H1 (cell line): ENCODE results near the gene TERB1. TPM values are rescaled to one million over a fixed set of nuclear protein-coding genes. Genes with fewer than 3 reads are reported as not detected.

Experiments used
- CTCF ChIA-PET: fragments of 300-600 bp; sonication (Branson Sonifier 250); formaldehyde crosslinking; loops from one replicate; lab custom pipeline; 2021; ENCODE audit not compliant: partially characterized antibody; lab: Charles Lee
- POLR2A ChIA-PET: fragments of 300-600 bp; sonication (Branson Sonifier 250); formaldehyde crosslinking; loops from one replicate; lab custom pipeline; 2021; ENCODE audit warnings: inconsistent platforms; ENCODE audit not compliant: partially characterized antibody; lab: Charles Lee
- DNase-seq, 2 experiments: peaks; one replicate each; pipeline versions ENCODE4 v3.0.0 to v3.0.0-alpha.2; 2010 to 2022; ENCODE audit warnings: low spot score in 2 of 2, low read depth in 1 of 2, mixed read lengths in 1 of 2
- FAIRE-seq: peaks from 2 replicates; lab custom pipeline; 2011; peaks lifted over from hg19 to GRCh38; lab: Jason Lieb, UNC
- H2AFZ ChIP-seq: 2 replicates; pipeline ENCODE4 v1.8.1; 2012; ENCODE audit warnings: low read length, inconsistent platforms
- H2AK5ac ChIP-seq: 2 replicates; pipeline ENCODE4 v1.6.1; 2013; ENCODE audit warnings: low read depth, low read length
- H2BK120ac ChIP-seq: replicated peaks from 2 replicates; pipeline ENCODE3; 2013; ENCODE audit warnings: low read depth, low read length, inconsistent platforms
- H2BK12ac ChIP-seq: 2 replicates; pipeline ENCODE4 v1.6.1; 2013; ENCODE audit warnings: low read depth, low read length
- H2BK15ac ChIP-seq: 2 replicates; pipeline ENCODE4 v1.6.1; 2013; ENCODE audit warnings: low read length
- H2BK20ac ChIP-seq: 2 replicates; pipeline ENCODE4 v1.6.1; 2013; ENCODE audit warnings: low read length
- H2BK5ac ChIP-seq: 2 replicates; pipeline ENCODE4 v1.6.1; 2013; ENCODE audit warnings: low read depth, low read length
- H3K14ac ChIP-seq: 2 replicates; pipeline ENCODE4 v1.6.1; 2013; ENCODE audit warnings: inconsistent platforms; ENCODE audit not compliant: insufficient read length
- H3K18ac ChIP-seq: 2 replicates; pipeline ENCODE4 v1.6.1; 2013; ENCODE audit warnings: low read length; ENCODE audit errors: extremely low read depth
- H3K23ac ChIP-seq: 2 replicates; pipeline ENCODE4 v1.6.1; 2013; ENCODE audit warnings: inconsistent platforms; ENCODE audit not compliant: insufficient read length
- H3K23me2 ChIP-seq: 2 replicates; pipeline ENCODE4 v1.6.1; 2013; ENCODE audit warnings: low read depth, low read length
- H3K27ac ChIP-seq: 2 replicates; pipeline ENCODE4 v1.6.1; 2011; ENCODE audit warnings: low read depth, low read length, inconsistent platforms
- H3K27me3 ChIP-seq, 4 experiments: replicated peaks in 1 of 4; 1 replicate in 1 of 4; 2 replicates in 3 of 4; pipeline versions ENCODE4 v1.6.1 to v1.8.1; 2011 to 2013; ENCODE audit warnings: low read length in 3 of 4, mild to moderate bottlenecking in 3 of 4, inconsistent platforms in 2 of 4, mixed read lengths in 2 of 4, moderate library complexity in 1 of 4; ENCODE audit not compliant: control insufficient read depth in 3 of 4, insufficient read depth in 3 of 4; ENCODE audit errors: extremely low read depth in 1 of 4
- H3K36me3 ChIP-seq, 4 experiments: 2 replicates each; pipeline versions ENCODE4 v1.6.1 to v1.8.1; 2011 to 2013; ENCODE audit warnings: mild to moderate bottlenecking in 4 of 4, low read length in 3 of 4, moderate library complexity in 2 of 4, control low read depth in 1 of 4, inconsistent platforms in 1 of 4; ENCODE audit not compliant: insufficient read depth in 4 of 4, control insufficient read depth in 2 of 4
- H3K4ac ChIP-seq: replicated peaks from 2 replicates; pipeline ENCODE3; 2013; ENCODE audit warnings: low read length, low read depth, mixed read lengths, inconsistent platforms; ENCODE audit not compliant: insufficient read length
- H3K4me1 ChIP-seq, 4 experiments: replicated peaks in 1 of 4; 1 replicate in 1 of 4; 2 replicates in 3 of 4; pipeline versions ENCODE4 v1.6.1 to v1.8.1; 2011 to 2013; ENCODE audit warnings: low read length in 3 of 4, inconsistent platforms in 2 of 4, mixed read lengths in 1 of 4; ENCODE audit not compliant: insufficient read depth in 4 of 4, control insufficient read depth in 3 of 4
- H3K4me2 ChIP-seq, 2 experiments: 2 replicates each; pipeline versions ENCODE4 v1.6.1 to v1.8.1; 2011 to 2013; ENCODE audit warnings: low read depth in 2 of 2, low read length in 2 of 2, control low read depth in 1 of 2, inconsistent platforms in 1 of 2, mild to moderate bottlenecking in 1 of 2; ENCODE audit not compliant: insufficient read depth in 1 of 2
- H3K4me3 ChIP-seq, 4 experiments: fragments of 200-600, 300-600 bp in 1 of 4; sonication (generic), shearing (Covaris generic), sonication (Bioruptor Twin) in 1 of 4; 2 replicates each; pipeline versions ENCODE4 v1.5.1 to v1.8.1; 2011 to 2016; ENCODE audit warnings: low read length in 4 of 4, low read depth in 3 of 4, control low read depth in 2 of 4, inconsistent platforms in 2 of 4, mild to moderate bottlenecking in 2 of 4, mixed read lengths in 1 of 4, moderate library complexity in 1 of 4; ENCODE audit not compliant: insufficient read depth in 2 of 4; ENCODE audit errors: extremely low read depth in 1 of 4
- H3K56ac ChIP-seq: replicated peaks from 2 replicates; pipeline ENCODE3; 2013; ENCODE audit warnings: low read depth, mild to moderate bottlenecking, mixed read lengths, low read length, inconsistent platforms; ENCODE audit not compliant: insufficient read length
- H3K79me1 ChIP-seq: 2 replicates; pipeline ENCODE4 v1.6.1; 2013; ENCODE audit warnings: low read depth, low read length, control low read depth
- H3K79me2 ChIP-seq, 2 experiments: 2 replicates each; pipeline versions ENCODE4 v1.6.1 to v1.8.1; 2012 to 2013; ENCODE audit warnings: low read length in 2 of 2, mild to moderate bottlenecking in 2 of 2, inconsistent platforms in 1 of 2; ENCODE audit not compliant: insufficient read depth in 2 of 2, control insufficient read depth in 1 of 2
- H3K9ac ChIP-seq, 4 experiments: replicated peaks in 1 of 4; 1 replicate in 1 of 4; 2 replicates in 3 of 4; pipeline versions ENCODE4 v1.6.1 to v1.8.1; 2011 to 2013; ENCODE audit warnings: low read depth in 3 of 4, low read length in 3 of 4, control low read depth in 2 of 4, mild to moderate bottlenecking in 2 of 4, moderate library complexity in 2 of 4, inconsistent platforms in 1 of 4; ENCODE audit errors: extremely low read depth in 1 of 4
- H3K9me3 ChIP-seq, 2 experiments: 2 replicates each; pipeline versions ENCODE4 v1.6.1 to v1.8.1; 2012 to 2013; ENCODE audit warnings: mild to moderate bottlenecking in 2 of 2, moderate library complexity in 2 of 2, control low read depth in 1 of 2, inconsistent platforms in 1 of 2, low read depth in 1 of 2, low read length in 1 of 2, mixed read lengths in 1 of 2; ENCODE audit not compliant: insufficient read depth in 2 of 2
- H4K20me1 ChIP-seq, 2 experiments: replicated peaks in 1 of 2; 2 replicates each; pipeline versions ENCODE3 to v1.8.1; 2011 to 2013; ENCODE audit warnings: inconsistent platforms in 2 of 2, low read length in 2 of 2, mild to moderate bottlenecking in 1 of 2; ENCODE audit not compliant: insufficient read depth in 2 of 2, control insufficient read depth in 1 of 2
- H4K5ac ChIP-seq: 2 replicates; pipeline ENCODE4 v1.6.1; 2013; ENCODE audit warnings: low read length, low read depth, mixed read lengths, inconsistent platforms; ENCODE audit not compliant: insufficient read length
- H4K8ac ChIP-seq: 2 replicates; pipeline ENCODE4 v1.8.0; 2013; ENCODE audit warnings: mild to moderate bottlenecking, moderate library complexity, low read length, inconsistent platforms; ENCODE audit not compliant: insufficient read depth; ENCODE audit errors: extremely low read depth
- H4K91ac ChIP-seq: replicated peaks from 2 replicates; pipeline ENCODE3; 2013; ENCODE audit warnings: low read length, mixed read lengths, inconsistent platforms; ENCODE audit not compliant: insufficient read length
- ASH2L ChIP-seq: fragments of 200-600, 300-600 bp; sonication (generic); IDR thresholded peaks from one replicate; pipeline ENCODE4 v1.7.1; 2017; ENCODE audit warnings: low read length
- E2F6 ChIP-seq: IDR thresholded peaks from 2 replicates; pipeline ENCODE4 v1.6.1; 2012; ENCODE audit warnings: inconsistent platforms
- EZH2 ChIP-seq: fragments of 200-600 bp; sonication (generic); IDR thresholded peaks from 2 replicates; pipeline ENCODE4 v1.7.1; 2012; ENCODE audit warnings: low read depth, mild to moderate bottlenecking, moderate library complexity, low read length, inconsistent platforms; ENCODE audit not compliant: severe bottlenecking
- FOSL1 ChIP-seq: IDR thresholded peaks from 2 replicates; pipeline ENCODE4 v1.6.1; 2011; ENCODE audit warnings: mild to moderate bottlenecking, low read depth, low read length, moderate library complexity; ENCODE audit not compliant: insufficient read depth
- JUND ChIP-seq: IDR thresholded peaks from 2 replicates; pipeline ENCODE4 v1.6.1; 2011; ENCODE audit warnings: mild to moderate bottlenecking, improper control_type of control experiment, low read length
- YY1 ChIP-seq: IDR thresholded peaks from 2 replicates; pipeline ENCODE4 v1.6.1; 2011; ENCODE audit warnings: low read depth, mild to moderate bottlenecking, low read length
- WGBS, 2 experiments: shearing (Covaris generic) in 1 of 2; methylation state at CpG; one replicate each; pipeline versions ENCODE4 v1.1.6 to v1.1.7; 2013 to 2015; ENCODE audit warnings: low lambda C conversion rate in 2 of 2, mixed read lengths in 2 of 2, inconsistent platforms in 1 of 2, low coverage in 1 of 2, missing lambda C conversion rate in 1 of 2; ENCODE audit not compliant: insufficient replicate concordance in 2 of 2, insufficient coverage in 1 of 2, insufficient read length in 1 of 2; ENCODE audit errors: extremely low coverage in 1 of 2, missing lambda C conversion rate in 1 of 2; 5-methylcytosine and 5-hydroxymethylcytosine counted together
- polyA plus RNA-seq, 7 experiments: library from polyadenylated mRNA; depleted of rRNA in 3 of 7; stranded (reverse) in 5 of 7; unstranded in 2 of 7; fragments of >200 nt in 5 of 7; fragments of 200-250 nt in 2 of 7; gene quantifications; 1 replicate in 5 of 7; 2 replicates in 1 of 7; 4 replicates in 1 of 7; pipeline versions ENCODE4 v1.2.1 to v1.2.3, GENCODE V29; 2011 to 2013; ENCODE audit warnings: missing spikeins in 2 of 7, mixed read lengths in 2 of 7
- total RNA-seq: library from RNA; stranded (reverse); fragmentation: NEBNext Ultra II Directional; extraction: Animal tissue kit (Norgen Biotek cat#: 25700); gene quantifications from 2 replicates; pipeline ENCODE4 v1.2.1, GENCODE V29; 2021

The TERB1 gene
- total and polyA plus RNA-seq, 2 of the 8 experiments (the other 6 are each of a cell fraction or from before 2014, with no cell fraction given), result not detected

- TF ChIP-seq JUND, result no peak
- TF ChIP-seq E2F6, result no peak
- no peak for TF ChIP-seq FOSL1
- no peak for TF ChIP-seq EZH2
- no peak for TF ChIP-seq ASH2L
- TF ChIP-seq YY1, result no peak
- ChIA-PET POLR2A (interaction anchor here (1.2 to 3.3 kb wide), 2 partner anchors 12 to 16 kb away, joined by 3 to 26 read pairs; partner anchors contain the start of gene NAE1), CTCF (interaction anchor here (0.6 to 13.4 kb wide), 8 partner anchors 14 to 84 kb away, joined by 3 to 162 read pairs (median 4); partner anchors contain the start of gene NAE1)
- H3K14ac ChIP-seq, result no peak overlapping the region
- no peak overlapping the region for H3K4me3 ChIP-seq
- H3K9ac ChIP-seq, result no peak overlapping the region
- H3K79me1 ChIP-seq, result no peaks in the 10 kb centered on the region
- WGBS, 2 experiments, result 93% methylated on average over 1 of the region's 1 CpG; no CpG with 5 or more reads in 1 of the 2 experiments
- peaks cover 0 to 2% (median 0%) of the 10 kb centered on the region in 4 experiments; a peak in 3 of 7 replicates for H3K4me1 ChIP-seq
- H4K20me1 ChIP-seq, result peaks cover 0 to 3% of the 10 kb centered on the region in 2 experiments
- peaks cover 14 to 45% (median 36%) of the 10 kb centered on the region in 4 experiments for H3K27me3 ChIP-seq
- no peak overlapping the region for H2BK12ac ChIP-seq
- FAIRE-seq, result no peak
- H3K36me3 ChIP-seq, result no peaks in the 10 kb centered on the region
- H3K23ac ChIP-seq, result no peak overlapping the region
- H2AFZ ChIP-seq, result no peak overlapping the region
- H4K91ac ChIP-seq, result no peak overlapping the region
- no peaks in the 10 kb centered on the region for H3K79me2 ChIP-seq
- H2BK120ac ChIP-seq, result no peak overlapping the region
- H2AK5ac ChIP-seq, result no peak overlapping the region
- no peak overlapping the region for H3K18ac ChIP-seq
- no peak overlapping the region for H3K4me2 ChIP-seq
- H2BK15ac ChIP-seq, result no peak overlapping the region
- no peak overlapping the region for H4K5ac ChIP-seq
- no peak overlapping the region for H3K4ac ChIP-seq
- no peak overlapping the region for H2BK5ac ChIP-seq
- no peak overlapping the region for H3K56ac ChIP-seq
- peaks cover 12% of the 10 kb centered on the region for H3K23me2 ChIP-seq
- H3K9me3 ChIP-seq, result no peaks in the 10 kb centered on the region
- H2BK20ac ChIP-seq, result no peak overlapping the region
- DNase-seq, result no peak
- no peak overlapping the region for H4K8ac ChIP-seq
- H3K27ac ChIP-seq, result no peak overlapping the region
Measured at GRCh38 chr16:66846266-66846665, 44.9 kb upstream of the TERB1 start.
